GM03348 (cell line): ENCODE data around the gene ZFYVE28.

Source experiments
- DNase-seq: peaks from one replicate; pipeline ENCODE4 v3.0.0; 2012; ENCODE audit warnings: low spot score

Gene ZFYVE28

GRCh38 chr4:2259541-2260343 is 158.7 kb downstream of the ZFYVE28 start:
- DNase-seq, result no peak

DNA sequence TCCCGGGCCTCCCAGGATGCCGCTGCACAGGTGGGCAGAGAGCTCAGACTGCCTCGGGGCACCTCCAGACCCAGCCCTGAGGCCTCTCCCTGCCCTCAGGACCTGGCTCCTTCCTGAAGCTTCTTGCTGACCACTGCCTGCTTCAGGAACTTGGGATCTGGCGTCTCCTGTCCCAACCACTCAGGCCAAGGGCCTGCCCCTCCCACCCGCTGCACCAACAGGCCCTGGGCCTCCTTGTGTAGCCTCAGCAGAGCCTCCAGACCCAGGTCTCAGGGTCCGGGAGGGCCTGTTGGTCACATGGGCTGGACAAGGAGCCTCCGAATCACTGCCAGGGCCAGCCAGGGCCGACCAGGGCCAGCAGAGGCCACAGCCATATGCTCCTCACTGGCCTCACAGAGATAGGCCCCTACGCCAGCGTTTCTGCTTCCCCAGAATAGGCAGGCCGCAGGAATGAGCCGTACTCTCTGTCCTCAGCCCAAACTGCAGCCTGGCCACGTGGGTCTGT is 159.4 kb downstream of the ZFYVE28 start:
- no peak for DNase-seq

DNA sequence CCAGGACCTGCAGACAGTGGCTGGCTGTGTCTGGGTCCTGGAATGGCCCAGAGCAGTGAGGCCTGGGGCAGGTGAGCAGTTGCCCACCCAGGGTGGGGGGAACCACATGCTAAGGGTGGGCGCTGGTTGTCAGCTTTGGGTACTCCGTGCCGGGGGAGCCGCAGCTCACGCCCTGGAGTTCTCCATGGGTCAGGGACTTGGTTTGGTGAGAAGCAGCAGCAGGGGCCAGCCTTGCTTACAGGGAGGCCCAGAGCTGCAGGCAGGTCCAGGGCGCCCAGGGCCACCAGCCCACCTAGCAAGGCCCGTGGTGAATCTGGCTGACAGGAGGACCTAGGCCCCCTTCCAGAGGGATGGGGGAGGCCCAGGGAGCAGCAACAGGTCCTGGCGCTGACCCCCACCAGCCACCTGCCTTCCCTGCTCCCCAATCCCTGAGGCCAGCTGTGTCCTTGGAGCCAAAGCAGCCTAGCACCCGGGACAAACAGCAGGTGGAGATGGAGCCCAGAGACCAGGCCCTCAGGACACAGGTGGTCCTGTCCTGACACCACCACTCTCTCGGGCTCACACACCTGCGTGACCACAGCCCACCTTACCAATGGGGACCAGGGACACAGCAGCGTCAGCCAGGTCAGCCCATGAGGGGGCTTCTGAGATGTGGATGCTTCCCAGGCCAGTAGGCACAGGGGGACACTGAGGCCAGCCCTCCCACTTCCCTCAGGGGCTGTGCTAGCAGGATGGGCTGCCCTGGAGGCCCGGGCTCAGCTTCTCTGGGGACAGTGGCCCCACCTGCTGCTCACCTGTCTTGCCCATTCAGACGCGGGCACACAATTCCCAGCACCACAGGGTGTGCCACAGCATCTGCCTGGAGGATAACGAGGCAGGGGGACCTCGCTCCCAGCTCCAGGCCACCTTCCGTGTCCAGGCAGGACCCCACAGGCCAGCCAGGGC is 160.1 kb downstream of the ZFYVE28 start:
- no peak for DNase-seq

- no peak for DNase-seq
These were observed 160.9 kb downstream of the ZFYVE28 start for GRCh38 chr4:2257361-2258081.

- no peak for DNase-seq
These were observed 161.7 kb downstream of the ZFYVE28 start for GRCh38 chr4:2256781-2257191.

DNA sequence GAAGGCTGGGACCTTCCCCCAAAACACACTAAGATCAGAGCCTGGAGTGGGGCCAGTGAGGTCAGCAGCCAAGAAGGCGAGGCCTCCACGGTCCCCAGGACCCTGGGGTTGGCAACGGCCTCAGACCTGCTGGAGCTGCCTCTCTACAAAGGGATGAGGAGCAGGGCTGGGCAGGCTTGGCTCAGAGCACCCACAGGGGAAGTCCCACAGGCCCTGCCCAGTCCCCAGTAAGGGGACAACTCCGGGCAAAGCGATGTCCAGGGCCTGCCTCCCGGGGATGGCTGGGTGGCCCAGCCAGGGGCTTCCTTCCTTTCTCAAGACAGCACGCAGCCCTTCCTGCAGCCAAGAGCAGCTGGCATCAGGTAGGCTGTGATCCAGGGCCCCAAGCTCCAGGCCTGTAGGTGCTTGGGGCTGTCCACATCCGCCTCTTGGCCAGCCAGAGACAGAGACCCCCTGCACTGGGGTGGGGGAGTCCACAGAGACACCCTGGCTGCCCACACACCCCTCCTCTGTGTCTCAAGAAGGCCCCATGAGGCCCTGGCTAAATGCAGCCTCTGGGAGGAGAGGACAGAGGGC is 162.2 kb downstream of the ZFYVE28 start:
- DNase-seq, result no peak

DNA sequence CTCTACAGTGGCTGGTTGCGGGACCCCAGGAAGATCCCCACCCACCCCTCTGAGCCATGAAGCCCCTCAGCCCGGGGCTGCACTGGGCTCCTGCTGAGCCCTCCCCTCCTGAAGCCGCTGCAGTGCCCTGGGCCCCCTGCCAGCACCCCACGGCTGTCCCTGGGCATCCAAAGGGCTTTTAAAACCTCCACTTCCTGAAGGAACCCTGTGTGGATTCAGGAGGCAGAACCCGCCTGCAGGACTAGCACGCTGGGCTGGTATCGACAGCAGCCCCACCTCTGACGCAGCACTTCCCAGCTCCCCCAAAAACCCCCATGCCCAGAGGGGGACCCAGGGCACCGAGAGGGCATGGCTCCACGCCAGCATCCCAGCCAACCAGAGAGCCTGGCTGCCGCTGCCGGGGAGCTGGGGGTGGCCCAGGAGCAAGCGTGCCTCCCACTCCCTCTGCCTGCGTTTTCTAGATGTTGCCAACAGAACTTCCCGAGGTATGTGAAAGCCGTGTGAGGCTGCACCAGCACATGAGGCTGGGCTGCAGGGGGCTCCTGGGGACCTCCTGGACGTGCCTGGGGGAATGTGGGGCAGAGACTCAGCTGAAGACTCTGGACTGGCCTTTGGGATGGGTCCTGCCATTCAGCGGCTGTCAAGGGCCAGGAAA is 162.8 kb downstream of the ZFYVE28 start:
- DNase-seq, result no peak

GRCh38 chr4:2254665-2255500 is 163.6 kb downstream of the ZFYVE28 start:
- DNase-seq, result no peak

DNA sequence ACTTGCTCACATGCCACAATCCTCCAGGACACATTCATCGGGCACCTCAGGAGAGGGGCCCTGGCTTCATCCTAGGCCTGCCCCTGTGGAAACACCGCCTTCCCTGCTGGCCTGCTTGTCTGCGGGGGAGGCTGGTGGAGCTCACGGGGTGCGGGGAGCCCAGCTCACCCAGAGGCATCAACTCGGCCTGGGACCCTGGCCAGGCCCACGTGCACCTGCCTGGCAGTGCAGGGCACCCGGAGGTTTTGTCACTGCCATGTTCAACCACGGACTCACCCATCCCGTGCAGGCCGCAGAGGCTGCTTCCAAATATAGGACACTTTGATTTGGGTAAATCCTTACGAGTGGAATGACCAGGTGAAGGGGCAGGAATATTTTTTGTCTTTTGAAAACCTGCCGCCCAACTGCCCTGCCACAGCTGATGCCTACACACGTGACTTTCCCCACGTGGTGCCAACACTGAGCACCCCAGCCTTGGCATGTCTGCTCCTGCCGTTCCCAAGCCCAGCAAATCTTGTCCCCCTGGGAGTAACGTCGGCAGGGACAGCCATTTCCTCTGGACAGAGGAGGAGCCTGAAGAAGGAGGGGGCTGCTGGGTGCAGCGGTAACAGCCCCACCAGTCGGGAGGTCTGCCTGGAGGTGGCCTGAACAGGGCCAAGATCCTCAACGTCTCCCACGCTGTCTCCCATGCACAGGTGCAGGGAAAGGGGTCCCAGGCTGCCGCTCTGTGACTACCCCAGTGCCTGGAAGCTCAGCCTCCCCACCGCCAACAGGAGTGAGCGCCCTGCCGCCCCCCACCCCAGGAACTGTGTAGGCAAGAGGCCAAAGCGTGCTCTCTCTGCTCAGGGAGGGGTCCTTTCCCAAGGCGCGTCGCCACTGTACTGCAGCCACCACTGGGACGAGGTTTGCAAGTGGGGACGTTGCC is 165.0 kb downstream of the ZFYVE28 start:
- DNase-seq, result no peak

DNA sequence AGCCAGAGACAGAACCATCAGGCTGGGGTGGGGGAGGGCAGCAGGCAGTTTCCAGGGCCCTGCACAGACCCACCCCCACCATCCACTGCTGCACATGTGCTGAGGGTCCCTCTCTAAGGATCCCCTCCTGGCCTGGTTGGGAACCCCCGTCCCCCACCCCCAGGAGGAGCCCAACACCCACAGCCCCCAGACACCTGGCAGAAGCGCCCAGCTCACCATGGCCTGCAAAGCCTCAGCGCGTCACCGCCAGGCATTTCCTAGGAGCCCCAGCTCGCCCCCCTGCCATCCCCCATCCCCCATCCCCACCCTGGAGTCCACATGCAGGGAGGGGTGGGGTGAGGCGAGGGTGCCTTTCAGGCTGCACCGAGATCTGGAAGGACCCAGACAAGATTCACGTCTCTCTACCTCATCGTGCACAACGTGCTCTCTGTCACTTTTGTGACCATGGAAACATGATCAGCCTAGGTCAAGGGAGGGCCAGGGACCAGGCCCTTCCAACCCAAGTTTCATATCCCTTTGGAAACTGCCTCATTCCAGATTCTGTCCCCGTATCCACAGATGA is 165.8 kb downstream of the ZFYVE28 start:
- no peak for DNase-seq

GRCh38 chr4:2251795-2252529 is 166.5 kb downstream of the ZFYVE28 start:
- no peak for DNase-seq

DNA sequence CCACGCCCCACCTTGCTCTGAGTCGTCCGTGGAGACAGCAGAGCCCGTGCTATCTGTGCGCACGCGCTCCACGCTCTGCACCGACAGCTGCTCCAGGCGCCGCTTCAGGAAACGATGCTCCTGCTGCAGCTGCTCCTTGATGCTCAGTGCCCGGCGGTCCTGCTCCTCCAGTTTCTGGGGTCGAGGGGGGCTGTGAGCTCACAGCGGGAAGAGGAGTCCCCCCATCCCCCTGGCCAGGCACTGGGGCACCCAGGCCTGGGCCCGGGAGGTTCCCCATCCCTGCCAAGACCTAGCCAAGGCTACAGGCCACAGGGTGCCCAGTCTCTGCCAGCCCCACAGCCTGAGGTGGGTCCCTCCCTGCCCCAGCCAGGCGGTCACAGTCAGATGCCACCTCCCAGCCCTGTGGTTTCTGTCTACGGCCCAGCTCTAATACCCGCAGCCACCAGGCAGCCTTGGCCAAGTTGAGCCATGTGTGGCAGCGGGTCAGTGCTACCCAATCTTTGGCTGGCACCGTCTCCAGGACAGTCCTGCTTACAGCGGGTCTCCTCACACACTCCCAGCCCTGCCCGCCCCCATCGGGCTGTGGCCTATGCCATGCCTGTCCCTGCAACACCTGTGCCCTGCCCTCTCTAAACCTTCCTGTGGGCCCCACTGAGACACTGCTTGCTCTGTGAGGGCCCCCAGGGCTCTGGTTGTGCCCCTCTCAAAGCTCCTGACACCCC is 167.2 kb downstream of the ZFYVE28 start:
- DNase-seq, result peak; percentile 3

GRCh38 chr4:2250357-2251072 is 167.9 kb downstream of the ZFYVE28 start:
- DNase-seq, result peak; percentile 1

- peak; percentile 1 for DNase-seq
These were observed 168.7 kb downstream of the ZFYVE28 start for GRCh38 chr4:2249526-2250356.

- DNase-seq, result peak; percentile 1
These were observed 169.6 kb downstream of the ZFYVE28 start for GRCh38 chr4:2248821-2249261.
